GM19438 (cell line): ENCODE measurements around the gene GRM1.
"Not testable (repeated sequence)": the region's sequence is repeated elsewhere in the genome, so short reads cannot be mapped to it uniquely, and the experiment has no call there.

Experiments used
- ATAC-seq: cut with Tn5 transposase; IDR thresholded peaks from one replicate; pipeline ENCODE4 v1.9.1; 2021; ENCODE audit warnings: low read depth; ENCODE audit not compliant: unreplicated experiment

The GRM1 gene

DNA sequence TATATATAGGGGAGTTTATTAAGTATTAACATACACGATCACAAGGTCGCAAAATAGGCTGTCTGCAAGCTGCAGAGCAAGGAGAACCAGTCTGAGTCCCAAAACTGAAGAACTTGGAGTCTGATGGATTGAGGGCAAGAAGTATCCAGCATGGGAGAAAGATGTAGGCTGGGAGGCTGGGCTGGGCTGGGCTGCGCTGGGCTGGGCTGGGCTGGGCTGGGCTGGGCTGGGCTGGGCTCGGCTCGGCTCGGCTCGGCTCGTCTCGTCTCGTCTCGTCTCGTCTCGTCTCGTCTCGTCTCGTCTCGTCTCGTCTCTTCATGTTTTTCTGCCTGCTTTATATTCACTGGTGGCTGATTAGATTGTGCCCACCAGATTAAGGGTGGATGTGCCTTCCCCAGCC is 238.6 kb downstream of the GRM1 start:
- ATAC-seq: no peak

DNA sequence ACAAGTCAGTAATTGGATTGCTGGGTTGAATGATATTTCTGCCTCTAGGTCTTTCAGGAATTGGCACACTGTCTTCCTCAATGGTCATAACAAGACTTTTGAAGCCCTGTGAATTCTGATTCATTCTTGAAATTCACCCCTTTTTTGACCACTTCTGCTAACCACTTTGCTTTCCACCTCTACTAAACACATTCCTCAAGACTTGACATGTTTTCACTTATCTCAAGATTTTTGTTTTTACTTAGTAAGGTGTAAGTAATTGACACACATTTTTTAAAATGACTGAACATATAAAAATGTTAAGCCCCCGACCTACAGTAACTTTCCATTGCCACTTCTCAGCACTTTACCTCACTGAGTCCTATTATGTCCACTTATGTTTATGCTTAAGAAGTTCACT is 239.1 kb downstream of the GRM1 start:
- ATAC-seq: no peak

DNA sequence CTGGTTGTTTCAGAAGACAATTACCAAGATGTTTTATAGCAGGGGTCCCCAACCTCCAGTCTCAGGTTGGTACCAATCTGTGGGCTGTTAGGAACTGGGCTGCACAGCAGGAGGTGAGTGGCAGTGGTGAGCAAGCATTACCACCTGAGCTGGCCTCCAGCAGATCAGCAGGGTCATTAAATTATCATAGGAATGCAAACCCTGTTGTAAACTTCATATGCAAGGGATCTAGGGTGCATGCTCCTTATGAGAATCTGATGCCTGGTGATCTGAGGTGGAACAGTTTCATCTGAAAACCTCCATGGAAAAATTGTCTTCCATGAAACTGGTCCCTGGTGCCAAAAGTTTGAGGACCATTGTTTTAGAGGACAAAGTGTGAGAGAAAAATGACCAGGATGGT is 240.6 kb downstream of the GRM1 start:
- no peak for ATAC-seq

DNA sequence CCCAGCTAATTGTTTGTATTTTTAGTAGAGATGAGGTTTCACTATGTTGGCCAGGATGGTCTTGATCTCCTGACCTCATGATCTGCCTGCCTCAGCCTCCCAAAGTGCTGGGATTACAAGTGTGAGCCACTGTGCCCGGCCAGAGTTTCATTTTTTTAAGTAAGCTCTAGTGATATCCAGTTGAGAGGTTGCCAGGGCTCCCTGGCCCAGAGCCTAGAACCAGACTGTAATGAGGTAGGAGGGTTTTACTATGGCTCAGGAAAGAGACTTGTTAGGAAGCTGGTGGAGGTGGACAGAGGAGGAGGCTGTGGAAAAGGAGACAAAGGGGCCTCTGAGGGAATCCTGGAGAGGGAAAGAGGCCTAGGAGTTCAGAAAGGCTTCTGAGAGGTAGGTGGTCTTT is 242.3 kb downstream of the GRM1 start:
- not testable (repeated sequence) for ATAC-seq

DNA sequence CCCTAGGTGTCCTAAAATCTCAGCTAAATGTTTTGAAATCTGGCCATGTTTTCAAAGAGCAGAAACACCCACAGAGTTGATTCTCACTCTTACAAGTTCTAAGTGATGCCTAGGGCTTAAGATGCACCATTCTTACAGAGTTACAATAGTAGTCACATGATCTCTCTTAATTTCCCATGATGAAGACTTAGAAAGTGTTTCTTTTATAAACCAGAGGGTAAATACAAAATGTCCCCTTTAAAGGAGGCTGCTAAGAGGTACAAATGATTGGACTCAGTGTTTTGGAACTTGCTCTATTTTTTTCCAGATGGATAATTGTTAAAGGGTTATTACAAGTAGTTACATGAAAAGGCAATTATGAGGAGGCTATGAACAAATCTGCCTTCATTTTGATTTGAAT is 244.6 kb downstream of the GRM1 start:
- ATAC-seq: no peak

DNA sequence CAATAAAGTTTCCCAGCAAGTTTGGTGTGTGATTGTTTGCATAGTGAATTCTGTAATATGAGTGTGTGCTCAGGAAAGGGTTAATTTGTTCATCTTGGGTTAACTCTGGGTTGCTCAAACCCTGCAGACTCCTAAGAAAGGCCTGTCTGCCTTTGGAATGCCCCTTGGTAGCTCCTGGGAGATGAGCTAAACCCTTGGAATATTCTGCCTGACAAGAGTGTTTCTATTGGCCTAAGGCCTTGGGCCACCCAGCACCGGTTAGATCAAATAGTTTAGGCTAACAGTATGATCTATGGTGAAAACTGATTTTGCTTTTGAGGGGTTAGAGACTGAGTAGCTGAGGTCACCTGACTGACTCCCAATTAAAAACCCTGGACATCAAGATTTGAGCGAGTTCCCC is 248.3 kb downstream of the GRM1 start:
- ATAC-seq: no peak

DNA sequence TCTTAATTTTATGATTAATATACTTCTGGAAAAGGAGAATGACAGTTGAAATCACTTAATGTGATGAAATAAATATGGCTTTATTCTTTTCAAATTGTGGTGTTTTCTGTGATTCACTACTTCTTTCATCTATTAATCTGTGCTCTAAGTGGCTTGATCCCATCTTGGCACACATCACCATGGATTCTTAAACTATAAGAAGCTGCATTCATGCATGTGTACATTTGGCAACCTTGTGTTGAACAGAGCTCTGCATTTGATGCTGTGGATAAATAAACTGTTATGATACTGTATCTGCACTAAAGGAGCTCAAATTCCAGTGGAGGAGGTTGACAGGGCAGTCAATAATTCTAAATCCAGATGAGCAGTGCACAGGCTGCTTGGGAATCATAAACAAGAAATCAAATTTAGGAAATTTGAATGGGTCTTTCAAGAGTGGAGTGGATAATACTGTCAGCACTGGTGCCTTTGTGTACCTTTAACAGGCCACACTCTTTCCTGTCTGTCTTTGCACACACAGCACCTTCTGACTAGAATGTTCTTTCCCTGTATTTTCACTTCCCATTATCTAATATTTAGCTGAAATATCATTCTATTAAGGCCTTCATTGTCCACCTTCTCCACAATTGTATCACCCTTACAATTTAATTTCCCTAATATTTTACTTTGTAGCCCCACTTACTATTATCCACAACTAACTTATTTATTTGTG is 252.9 kb downstream of the GRM1 start:
- no peak for ATAC-seq

DNA sequence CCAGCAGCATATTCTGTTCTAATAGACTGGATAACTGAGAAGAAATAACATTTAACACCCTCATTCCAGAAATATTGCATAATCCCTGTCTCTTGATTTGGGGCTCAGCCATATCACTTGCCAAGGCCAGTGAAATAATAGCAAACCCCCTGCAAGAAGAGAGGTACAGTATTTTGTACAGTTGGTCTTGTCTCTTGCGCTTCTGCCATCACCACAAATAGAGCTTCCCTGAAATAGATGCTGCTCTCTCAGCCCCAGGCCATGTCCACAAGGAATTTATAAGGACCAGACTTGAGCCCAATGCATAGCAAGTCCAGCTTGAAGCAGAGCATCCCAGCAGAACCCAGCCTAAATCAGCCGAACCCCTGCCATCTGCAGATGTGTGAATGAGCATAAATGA is 254.0 kb downstream of the GRM1 start:
- ATAC-seq: no peak

DNA sequence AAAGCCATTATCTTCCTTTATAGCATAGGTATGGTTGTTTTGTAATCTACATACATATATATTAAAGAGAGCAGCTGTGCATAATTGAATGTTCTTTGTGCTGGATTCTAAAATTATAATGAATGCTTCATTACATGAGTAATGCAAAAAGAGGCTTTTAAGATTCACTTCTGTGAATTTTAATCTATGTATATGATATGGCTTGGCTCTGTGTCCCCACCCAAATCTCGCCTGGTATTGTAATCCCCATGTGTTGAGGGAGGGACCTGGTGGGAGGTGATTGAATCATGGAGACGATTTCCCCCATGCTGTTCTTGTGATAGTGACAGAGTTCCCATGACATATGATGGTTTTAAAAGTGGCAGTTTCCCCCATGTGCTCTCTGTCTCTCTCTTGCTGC is 255.4 kb downstream of the GRM1 start:
- ATAC-seq: no peak

DNA sequence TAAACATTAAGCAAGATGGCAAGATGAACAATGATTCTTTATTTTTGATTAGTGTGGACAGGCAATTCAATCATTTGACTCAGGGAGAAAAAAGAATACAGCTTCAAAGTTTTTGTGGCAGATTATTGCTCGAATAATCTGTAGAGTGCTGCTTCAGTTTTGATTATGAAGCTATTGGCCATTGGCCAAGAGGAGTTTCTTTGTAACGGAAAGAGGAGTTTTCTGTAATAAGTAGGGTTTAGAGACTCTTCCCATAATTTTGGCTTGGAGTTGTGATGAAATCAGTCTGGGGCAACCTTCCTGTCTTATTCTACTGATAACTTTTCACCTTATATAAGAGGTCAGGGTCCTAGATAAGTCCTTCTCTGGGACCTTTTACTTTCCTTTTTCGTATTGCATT is 258.1 kb downstream of the GRM1 start:
- no peak for ATAC-seq

DNA sequence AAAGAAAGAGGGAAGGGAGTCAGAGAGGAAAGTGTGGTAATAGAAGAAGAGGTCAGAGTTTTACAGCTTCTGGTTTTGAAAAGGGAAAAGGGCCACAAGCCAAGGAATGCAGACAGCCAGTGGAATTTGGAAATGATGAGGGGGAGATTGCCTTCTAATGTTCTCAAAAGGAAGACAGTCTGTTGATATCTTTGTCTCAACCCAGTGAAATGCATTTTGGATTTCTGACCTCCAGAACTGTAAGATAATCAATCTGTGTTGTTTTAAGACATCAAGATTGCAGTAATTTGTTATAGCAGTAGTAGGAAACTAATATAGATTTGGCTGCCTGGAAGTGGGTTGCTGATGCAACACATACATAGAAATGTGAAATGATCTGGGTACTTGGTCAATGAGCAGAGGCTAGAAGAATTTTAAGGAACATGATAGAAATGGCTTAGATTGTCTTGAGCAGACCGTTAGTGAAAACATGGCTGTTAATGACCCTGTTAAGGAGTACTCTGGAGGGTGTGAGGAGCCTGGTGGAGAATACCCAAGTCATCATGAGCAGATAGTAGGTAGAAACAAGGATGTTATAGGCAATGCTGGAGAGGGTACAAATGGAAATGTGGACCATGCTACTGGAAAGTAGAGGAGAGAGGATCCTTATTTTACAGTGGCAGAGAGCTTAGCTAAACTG is 259.0 kb downstream of the GRM1 start:
- ATAC-seq: no peak

DNA sequence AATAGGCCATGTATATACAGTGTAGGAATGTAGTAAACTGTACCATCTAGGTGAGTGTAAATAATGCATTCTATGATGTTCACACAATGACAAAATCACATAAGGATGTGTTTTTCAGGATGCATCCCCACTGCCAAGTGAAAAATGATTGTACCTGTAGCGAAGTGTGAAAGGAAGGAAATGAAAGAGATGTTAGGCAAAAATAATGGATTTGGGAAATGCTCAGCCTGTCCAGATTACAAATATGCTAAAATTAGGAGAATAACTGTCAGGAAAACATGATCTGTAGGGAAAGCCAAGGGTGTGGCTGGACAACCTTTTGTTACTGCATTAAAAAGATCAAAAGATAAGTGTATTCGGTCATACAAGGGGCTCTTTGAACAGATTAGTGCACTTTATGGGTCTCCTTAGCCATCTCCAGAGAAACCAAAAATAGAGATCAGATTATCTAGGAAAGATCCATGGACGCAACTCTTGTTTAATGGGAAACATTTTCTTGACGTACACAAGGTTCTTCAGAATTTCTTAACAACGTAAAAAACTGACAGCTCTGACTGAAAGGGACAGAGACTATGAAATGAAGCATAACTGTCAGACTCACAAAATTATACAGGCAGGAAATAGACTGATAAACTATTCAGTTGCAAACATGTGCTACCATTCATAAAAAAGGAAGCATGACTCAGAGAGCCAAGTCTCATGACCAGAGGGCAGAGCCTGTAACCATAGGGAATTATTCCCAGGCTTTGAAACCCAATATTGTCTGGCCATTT is 261.1 kb downstream of the GRM1 start:
- no peak for ATAC-seq

DNA sequence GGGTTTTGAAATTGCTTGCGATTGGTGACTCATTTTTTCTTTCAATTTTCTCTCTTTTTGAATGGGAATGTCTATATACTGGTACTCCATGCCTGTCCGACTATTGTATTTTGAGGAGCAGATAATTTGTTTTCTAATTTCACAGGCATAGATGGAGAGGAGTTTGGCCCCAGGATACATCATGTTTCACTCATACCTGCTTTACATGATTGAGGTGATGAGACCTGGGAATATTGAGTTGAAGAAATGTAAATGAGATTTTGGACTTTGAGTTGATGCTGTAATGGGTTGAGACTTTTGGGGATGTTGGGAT is 261.7 kb downstream of the GRM1 start:
- no peak for ATAC-seq

DNA sequence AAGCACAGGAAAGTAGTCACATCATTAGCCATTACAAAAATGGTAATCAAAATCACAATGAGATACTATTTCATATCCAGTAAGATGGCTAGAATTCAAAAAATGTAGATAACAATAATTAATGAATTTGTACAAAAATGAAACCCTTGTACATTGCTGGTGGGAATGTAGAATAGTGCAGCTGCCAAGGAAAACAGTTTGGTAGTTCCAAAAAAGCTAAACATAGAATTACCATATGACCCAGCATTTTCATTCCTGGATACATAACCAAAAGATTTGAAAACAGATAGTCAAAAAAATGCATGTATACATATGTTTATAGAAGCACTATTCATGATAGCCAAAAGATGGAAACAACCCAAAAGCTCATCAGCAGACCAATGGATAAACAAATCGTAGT is 263.6 kb downstream of the GRM1 start:
- no peak for ATAC-seq

DNA sequence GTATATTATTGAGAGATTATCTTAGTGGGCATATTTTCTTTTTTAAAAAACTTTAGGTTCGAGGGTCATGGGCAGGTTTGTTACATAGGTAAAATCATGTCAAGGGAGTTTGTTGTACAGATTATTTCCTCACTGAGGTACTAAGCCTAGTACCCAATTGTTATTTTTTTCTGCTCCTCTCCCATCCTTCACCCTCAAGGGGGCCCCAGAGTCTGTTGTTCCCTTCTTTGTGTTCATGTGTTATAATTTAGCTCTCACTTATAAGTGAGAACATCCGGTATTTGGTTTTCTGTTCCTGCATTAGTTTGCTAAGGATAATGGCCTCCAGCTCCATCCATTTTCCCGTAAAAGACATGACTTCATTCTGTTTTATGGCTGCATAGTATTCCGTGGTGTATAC is 266.8 kb downstream of the GRM1 start:
- ATAC-seq: no peak

DNA sequence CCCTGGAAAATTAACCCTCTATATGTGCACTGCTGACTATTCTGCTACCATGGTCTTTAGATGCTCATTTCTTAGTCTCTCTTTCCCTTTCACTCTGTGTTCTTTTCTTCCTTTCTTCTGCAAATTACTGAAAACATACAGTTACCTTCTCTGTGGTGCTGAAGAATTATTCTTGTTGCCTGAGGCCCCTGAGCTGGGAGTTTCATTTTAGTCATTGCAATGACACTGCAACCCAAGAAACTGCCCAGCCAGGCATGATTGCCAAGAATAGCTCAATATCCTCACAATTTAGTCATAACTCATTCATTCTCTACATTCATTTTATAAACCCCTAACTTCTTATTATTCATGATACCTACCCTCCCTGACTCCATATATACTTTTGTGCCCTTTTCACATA is 269.0 kb downstream of the GRM1 start:
- no peak for ATAC-seq

DNA sequence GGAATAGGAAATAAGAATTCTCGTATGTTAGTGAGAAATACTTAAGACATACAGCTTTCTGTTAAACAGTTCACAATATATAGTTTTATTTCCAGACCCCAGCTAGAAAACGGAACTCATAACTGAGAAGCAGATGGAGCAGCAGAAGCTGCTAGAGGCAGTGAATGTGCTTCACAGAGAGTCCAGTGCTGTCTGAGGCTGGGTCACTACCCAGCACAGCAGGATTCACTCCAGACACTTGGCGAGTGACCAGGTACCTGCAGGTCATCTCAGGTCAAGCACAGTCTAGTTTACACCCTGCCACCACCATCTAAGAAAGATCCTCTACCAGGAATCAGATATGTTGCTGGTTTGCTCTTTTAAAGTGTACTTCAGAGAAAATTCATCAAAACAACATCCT is 271.7 kb downstream of the GRM1 start:
- ATAC-seq: no peak

DNA sequence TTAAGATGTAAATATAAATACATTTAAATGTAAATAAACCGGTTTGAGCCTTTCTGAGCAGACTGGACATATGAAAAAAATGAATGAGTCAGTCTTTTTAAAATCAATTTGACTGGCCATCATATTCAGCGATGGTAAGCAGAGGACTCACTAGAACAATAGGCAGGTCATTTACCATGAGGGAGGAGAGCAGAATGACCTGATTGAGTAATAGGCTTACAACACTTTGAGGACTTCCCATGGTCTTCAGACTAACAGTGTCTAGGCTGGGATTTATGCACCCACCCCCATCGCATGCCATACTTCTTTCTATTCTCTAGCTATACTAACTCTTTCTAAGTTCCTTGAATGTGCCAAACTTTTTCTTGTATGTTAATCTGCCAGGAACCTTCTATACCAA is 272.9 kb downstream of the GRM1 start:
- no peak for ATAC-seq

DNA sequence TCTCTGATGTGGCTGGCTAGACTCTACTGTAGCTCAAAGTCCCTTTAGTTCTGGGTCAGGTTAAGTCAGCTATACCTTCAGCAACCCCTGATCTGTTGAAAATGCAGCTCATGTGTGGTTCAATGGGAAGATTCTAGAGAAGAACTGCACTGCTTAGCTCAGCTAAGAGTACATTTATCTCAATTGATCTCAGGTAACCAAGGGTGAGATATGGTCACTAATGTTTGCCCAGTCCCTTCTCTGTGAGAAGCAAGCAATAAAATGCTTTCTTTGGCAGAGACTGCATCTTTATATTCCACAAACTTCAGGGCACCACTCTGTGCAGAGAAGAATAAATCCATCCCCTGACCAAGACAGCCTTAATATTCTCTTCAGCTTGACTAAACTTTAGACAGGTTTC is 274.1 kb downstream of the GRM1 start:
- no peak for ATAC-seq

DNA sequence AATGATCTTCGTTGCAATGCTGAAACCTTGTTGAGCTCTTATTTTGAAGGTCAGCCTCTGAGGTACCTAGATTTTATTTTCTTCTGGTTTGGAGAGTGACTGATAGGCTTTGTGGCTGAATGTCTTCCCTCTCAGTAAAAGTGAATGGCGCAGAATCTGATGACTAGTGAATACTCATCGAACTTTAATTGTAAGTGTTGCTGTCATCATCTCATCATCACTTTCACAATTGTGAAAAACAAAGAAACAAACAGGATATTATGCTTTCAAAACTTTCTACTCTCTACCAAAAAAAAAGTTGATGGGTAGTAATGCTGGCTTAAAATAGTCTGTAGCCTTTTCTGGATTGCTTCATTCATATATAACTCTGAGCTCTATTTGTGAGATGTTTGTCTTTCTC is 275.3 kb downstream of the GRM1 start:
- ATAC-seq: no peak

DNA sequence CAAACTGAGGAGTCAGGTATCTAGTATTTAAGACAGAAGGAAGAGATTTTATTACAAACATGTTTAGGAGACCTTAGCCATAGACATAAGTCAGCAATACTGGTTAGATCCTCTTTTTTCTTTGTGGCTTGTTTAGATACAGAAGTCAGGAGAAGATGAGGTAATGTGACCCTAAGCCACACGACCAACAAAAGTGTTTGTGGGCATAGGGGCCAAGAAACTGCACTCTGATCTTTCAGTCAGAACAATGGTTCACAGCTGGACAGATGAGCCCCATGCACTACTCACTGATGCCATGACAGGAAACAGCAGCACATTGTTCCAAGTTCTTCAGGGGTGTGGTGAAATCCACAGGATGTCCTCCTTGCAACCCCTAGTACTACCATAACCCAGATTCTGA is 276.2 kb downstream of the GRM1 start:
- ATAC-seq: no peak

DNA sequence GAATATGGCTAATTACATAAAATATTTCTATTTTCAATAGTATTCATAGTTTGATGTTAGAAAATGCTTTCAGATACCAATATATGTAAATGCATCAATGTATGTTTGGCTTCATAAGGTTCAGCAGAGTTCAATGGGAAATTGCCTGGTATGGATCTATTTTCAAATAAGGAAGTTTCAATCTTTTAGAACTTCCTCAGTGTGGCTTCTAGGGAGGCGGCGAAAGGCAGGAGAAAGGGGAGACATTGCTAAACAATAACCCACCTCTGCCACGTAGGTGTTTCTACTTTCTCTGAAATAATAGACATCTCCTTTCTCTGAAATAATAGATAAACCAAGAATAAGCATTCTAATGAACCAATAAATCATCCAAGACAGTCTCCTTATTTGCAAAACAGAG is 277.1 kb downstream of the GRM1 start:
- ATAC-seq: no peak
